ENCODE results near the gene ADSS1.
A peak's percentile ranks its signal among the peaks of the same experiment; 100 is the strongest.

Gene ADSS1

GRCh38 chr14:104700225-104700651 lies 23.8 kb upstream of the ADSS1 start:
- DNase-seq = no peak

DNA sequence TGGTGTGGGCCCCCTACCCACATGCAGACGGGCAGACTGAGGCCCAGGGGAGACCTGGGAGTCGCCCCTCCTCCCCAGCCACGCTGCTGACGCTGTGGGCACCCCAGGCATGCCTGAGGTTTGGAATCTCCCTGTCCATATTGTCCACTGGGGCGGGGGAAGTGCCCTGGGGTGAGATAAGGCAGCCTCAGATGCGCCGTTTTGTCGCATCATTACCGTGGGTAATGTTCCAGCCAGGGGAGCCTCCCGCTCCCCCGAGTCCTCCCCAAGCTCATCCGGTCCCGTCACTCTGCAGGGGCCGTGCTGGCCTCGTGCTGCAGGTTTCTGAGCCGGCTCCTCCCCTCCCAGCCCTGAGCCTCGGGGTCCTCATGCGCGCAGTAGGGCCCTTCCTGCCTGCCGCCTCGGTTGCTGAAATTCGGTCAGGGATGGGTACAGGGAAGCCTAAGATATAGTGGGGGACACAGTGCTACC lies 23.2 kb upstream of the ADSS1 start:
- DNase-seq = no peak

DNA sequence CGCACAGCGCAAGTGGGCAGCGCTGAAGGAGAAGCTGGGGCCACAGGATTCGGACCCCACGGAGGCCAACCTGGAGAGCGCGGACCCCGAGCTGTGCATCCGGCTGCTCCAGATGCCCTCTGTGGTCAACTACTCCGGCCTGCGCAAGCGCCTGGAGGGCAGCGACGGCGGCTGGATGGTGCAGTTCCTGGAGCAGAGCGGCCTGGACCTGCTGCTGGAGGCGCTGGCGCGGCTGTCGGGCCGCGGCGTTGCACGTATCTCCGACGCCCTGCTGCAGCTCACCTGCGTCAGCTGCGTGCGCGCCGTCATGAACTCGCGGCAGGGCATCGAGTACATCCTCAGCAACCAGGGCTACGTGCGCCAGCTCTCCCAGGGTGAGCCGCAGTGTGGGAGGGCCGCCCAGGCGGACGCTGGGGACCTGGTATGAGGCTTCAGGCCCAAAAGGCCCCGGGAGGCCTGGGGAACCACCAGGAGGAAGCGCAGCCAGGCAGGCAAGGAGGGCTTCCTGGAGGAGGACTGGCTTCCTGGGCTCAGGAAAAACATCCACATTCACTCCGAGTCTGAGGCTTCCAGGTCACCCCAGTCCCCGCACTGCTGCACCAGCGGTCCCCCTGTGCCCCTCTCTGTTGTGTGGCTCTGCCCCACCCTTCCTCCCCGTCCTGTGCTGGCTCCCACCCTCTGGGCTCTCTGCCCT lies 22.5 kb upstream of the ADSS1 start:
- DNase-seq = no peak

GRCh38 chr14:104702106-104702505 lies 21.9 kb upstream of the ADSS1 start:
- no peak for DNase-seq

GRCh38 chr14:104702673-104703072 lies 21.4 kb upstream of the ADSS1 start:
- DNase-seq = no peak

GRCh38 chr14:104703269-104703668 lies 20.8 kb upstream of the ADSS1 start:
- no peak for DNase-seq

- DNase-seq = no peak
Measured at GRCh38 chr14:104704252-104704651, 19.8 kb upstream of the ADSS1 start.

DNA sequence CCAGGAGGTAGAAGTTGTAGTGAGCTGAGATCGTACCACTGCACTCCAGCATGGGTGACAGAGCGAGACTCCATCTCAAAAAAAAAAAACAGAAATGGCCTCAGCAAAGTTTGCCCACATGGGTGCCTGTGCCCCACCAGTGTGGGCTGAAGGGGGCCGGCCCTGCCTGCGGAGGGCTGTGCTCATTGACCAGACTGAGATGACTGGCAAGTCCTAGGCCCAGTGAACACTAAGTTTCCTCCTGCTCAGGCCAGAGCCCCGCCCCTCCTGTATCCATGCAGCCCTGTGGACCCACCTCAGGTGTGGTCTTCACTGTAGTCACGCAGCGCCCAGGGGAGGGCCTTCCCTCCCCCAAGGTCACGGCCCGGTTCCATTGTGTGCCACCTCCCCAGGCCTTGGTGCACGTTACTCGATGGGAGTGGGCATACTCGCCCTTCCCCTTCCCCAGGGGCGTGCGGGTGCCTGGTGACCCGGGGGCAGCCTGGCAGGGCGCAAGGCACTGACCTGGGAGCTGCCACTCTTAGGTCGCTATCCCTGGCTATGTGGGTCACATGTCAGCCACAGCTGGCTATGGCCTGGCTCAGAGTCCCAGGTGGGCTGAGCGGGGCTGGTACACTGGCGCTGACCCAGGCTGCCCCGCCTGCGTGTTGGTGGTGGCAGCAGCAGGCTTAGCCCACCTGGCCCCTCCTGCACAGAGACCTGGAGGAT lies 18.5 kb upstream of the ADSS1 start:
- no peak for DNase-seq

DNA sequence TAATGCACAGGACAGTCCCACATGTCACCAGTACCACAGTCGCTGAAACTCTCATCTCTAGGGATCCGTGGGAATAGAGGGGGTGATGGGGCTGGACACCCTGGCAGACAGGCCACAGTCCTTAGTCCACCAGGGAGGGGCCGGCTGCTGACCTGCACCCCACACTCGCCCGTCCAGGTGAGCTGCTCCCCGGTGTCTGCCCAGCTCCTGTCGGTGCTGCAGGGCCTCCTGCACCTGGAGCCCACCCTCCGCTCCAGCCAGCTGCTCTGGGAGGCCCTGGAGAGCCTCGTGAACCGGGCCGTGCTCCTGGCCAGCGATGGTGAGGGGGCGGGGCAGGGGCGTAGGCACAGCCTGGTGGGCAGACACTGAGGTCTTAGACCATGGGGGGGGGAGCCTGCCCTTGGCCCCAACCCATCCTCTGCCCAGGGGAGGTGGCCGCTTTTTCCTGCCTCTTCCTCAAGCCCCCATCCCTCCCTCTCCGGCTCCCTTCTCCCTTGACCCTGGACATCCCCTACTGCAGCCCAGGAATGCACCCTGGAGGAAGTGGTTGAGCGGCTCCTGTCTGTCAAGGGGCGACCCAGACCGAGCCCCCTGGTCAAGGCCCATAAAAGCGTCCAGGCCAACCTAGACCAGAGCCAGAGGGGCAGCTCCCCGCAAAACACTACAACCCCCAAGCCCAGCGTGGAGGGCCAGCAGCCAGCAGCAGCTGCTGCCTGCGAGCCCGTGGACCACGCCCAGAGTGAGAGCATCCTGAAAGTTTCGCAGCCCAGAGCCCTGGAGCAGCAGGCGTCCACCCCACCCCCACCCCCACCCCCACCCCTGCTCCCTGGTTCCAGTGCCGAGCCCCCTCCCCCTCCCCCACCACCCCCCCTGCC lies 17.1 kb upstream of the ADSS1 start:
- no peak for DNase-seq

- no peak for DNase-seq
Measured at GRCh38 chr14:104707608-104708595, 16.1 kb upstream of the ADSS1 start.

DNA sequence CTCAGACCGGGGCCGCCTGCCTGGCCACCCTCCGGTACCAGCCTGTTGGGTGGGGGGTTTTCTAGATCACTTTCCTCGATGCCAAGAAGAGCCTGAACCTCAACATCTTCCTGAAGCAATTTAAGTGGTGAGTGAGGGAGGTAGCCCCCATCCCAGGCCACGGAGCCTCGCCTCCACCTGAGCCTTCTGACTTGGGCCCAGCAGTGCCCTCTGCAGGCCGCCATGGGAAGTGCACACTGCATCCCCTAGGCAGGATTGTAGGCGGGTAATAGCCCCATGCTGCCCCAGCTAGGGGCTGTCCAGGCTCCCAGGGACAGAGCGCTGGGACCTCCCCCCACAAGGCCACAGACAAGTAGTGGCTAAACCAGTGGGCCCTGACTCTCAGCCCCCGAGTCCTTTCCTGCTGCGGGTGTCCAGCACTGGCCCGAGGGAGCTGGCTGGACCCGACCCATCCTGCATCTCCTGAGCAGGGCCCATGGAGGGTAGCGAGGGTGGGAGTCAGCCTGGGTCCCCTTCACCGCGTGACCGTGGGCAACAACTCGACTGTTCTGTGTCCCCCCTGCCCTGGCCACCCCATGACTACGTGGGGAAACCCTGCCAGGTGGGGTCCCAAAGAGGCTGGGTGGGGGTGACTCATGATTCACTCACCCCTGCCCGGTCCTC lies 15.3 kb upstream of the ADSS1 start:
- DNase-seq = peak; percentile 34

DNA sequence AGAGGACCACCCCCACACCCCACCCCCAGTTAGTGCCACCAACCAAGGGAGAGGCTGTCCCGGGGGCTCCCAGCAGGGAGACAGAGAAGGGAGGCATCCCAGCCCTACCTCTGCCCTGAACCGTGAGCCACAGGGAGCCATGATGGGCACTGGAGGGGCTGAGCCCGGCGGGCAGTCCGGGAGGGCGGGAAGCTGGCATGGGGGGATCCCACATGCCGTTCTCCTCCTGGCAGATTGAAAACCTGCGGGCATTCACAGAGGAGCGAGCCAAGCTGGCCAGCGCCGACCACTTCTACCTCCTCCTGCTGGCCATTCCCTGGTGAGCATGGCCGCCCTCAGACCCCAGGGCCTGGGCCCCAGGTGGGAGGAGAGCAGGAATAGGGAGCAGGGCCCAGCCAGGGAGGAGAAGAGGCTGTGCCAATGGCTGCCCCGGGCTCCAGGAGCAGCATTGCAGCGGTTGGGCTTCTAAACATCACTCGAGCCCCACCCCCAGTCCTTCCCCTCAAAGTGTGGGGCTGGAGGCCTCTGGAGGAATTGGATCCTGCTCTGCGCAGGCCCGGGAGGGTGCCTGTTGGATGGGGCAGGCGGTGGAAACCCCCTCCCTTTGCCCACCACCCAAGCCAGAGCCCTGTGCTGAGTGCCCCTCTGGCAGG lies 14.5 kb upstream of the ADSS1 start:
- DNase-seq = no peak

GRCh38 chr14:104710071-104710735 lies 13.8 kb upstream of the ADSS1 start:
- DNase-seq = no peak

DNA sequence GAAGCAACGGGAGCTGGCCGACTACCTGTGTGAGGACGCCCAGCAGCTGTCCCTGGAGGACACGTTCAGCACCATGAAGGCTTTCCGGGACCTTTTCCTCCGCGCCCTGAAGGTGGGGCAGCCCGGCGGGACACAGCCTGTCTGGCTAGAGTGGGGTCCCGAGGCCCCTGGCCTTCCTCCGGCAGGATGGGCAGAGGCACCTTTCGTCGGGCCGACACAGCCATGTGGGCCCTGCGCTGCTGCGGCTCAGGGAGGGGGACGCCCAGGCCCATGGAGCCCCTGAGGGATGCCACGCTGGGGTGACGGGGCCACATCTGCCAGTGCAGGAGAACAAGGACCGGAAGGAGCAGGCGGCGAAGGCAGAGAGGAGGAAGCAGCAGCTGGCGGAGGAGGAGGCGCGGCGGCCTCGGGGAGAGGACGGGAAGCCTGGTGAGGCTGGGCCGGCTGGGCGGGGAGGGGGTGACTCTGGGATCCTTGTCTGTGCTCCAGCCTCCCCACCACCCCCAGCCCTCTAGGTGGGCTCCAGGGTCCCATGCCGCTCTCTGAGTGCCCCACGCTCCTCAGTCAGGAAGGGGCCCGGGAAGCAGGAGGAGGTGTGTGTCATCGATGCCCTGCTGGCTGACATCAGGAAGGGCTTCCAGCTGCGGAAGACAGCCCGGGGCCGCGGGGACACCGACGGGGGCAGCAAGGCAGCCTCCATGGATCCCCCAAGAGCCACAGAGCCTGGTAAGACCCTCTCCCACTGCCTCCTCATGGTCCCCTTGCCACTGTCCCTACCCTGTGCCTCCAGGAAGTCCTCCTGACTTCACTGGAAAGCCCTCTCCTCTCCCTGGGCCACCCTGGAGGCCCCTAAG lies 10.9 kb upstream of the ADSS1 start:
- DNase-seq = no peak

GRCh38 chr14:104714066-104714465 lies 10.0 kb upstream of the ADSS1 start:
- DNase-seq = no peak

DNA sequence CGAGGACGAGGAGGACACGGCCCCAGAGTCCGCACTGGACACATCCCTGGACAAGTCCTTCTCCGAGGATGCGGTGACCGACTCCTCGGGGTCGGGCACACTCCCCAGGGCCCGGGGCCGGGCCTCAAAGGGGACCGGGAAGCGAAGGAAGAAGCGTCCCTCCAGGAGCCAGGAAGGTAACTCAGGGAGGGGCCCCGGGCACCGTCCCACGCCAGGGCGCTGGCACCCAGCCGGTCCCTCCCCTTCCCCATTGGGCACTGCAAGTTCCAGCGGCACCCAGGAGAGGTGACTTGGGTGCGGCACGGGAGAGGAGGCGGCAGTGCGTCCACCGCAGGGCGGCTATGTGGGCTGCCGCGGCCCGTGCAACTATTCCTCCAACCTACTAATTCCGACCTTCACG lies 9.3 kb upstream of the ADSS1 start:
- no peak for DNase-seq

DNA sequence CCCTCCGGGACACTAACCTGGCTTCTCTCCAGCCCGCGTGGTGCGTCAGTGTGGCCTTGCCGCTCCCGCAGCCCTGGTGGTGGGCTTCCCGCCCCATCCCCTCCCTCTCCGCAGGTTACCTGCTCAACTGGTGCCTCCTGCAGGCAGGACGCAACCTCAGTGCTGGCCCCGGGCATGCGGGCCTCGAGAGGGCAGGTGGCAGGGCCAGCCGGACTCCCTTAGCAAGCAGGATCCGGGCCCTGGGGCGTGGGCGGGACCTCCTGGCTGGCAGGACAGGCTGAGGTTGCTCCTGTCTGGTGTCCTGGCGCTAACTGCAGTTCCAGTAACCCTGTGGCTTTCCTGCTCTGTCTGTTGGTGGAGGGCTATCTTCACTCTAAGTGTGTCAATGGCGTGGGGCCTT lies 8.6 kb upstream of the ADSS1 start:
- DNase-seq = no peak

DNA sequence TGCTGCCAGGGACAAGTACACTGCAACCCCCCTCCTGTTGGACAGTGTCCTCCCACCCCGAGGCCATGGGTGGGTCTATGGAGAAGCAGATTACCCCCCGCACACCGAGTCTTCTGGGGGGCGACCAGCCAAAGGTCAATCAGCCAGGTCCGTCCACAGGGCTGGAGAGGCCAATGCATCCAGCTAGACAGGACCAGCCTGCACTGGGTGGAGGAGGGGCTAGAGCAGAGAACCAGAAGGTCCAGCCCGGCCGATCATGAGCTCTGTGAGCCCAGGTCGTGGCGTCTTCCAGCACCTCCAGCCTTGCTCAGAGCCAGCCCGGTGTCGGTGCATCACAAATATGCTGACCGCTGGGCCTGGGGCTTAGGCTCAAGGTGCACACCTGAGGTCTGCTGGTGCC lies 8.2 kb upstream of the ADSS1 start:
- no peak for DNase-seq

- no peak for DNase-seq
Measured at GRCh38 chr14:104717137-104717536, 6.9 kb upstream of the ADSS1 start.

- no peak for DNase-seq
Measured at GRCh38 chr14:104717646-104718045, 6.4 kb upstream of the ADSS1 start.
